Activated naive CD8-positive, alpha-beta T cell treated with anti-CD3 and anti-CD28 coated beads for 36 hours (primary cell): ENCODE data around the gene KCNIP4. TPM values are rescaled to one million over a fixed set of nuclear protein-coding genes. Genes with fewer than 3 reads are reported as not detected.

Experiments
- DNase-seq: peaks from one replicate; pipeline ENCODE4 v3.0.0; 2021
- H3K27ac Mint-ChIP-seq: one replicate; pipeline ENCODE4 v1.8.0; 2022; ENCODE audit warnings: mild to moderate bottlenecking, moderate library complexity, mixed read lengths
- H3K27me3 Mint-ChIP-seq: one replicate; pipeline ENCODE4 v1.8.0; 2022; ENCODE audit warnings: mild to moderate bottlenecking, mixed read lengths
- H3K36me3 Mint-ChIP-seq: one replicate; pipeline ENCODE4 v1.8.0; 2021; ENCODE audit warnings: mild to moderate bottlenecking, mixed read lengths
- H3K4me1 Mint-ChIP-seq: one replicate; pipeline ENCODE4 v1.8.0; 2021; ENCODE audit warnings: mixed read lengths
- H3K4me3 Mint-ChIP-seq: one replicate; pipeline ENCODE4 v1.8.0; 2022; ENCODE audit warnings: mild to moderate bottlenecking, moderate library complexity, mixed read lengths
- H3K9me3 Mint-ChIP-seq: one replicate; pipeline ENCODE4 v1.8.0; 2022; ENCODE audit warnings: mixed read lengths
- total RNA-seq, 2 experiments: library from RNA; stranded (reverse); gene quantifications; one replicate each; pipeline ENCODE4 v1.2.3, GENCODE V29; 2021

KCNIP4 gene
- total RNA-seq, 2 experiments from 2014 or later = not detected

DNA sequence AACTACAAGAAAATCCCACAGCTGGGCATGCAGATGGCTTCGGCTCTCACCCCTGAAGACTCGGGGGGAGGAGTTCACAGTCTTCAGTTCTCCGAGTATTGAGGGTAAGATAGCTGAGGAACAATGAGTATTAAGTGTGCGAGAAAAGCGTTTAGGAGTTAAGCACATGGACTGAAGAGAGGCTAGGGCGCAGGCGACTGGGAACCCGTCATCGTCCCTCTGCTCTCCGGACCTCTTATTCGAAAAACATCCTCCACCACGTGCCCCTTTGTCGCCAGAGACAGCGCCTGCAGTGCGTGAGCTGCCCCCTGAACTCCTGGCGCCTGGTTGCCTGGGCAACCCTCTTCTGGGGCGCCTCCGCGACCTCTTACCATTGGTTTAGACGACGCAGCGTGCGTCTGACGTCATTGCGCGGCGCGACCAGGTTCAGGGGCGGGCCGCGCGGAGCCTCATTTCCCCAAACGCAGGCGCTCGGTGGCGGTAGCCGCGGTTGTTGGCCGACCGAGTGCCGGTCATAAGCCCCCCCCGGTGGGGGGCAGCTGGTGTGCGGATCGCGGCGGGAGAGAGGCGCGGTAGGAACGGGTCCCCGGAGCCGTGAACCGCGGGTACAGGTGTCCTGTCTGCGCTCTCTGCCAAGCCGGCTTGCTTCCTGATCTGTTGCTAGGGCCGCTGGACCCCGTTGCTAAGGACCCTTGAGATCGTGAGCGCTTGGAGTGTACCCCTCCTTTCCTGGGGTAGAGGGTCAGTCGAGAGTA, 1248.4 kb downstream of the KCNIP4 start, which contains the start of gene PACRGL:
Gene PACRGL, plus strand, starts transcription at position 452 of the 755 bp plus-strand sequence. CDS start 4,024 bp downstream, outside the sequence.
- peak; percentile 93 for DNase-seq
- H3K27me3 Mint-ChIP-seq = no peaks in the 10 kb centered on the region
- peaks cover 26% of the 10 kb centered on the region for H3K4me1 Mint-ChIP-seq
- H3K36me3 Mint-ChIP-seq = peaks cover 7% of the 10 kb centered on the region
- H3K4me3 Mint-ChIP-seq = peak within 1 kb of the TSS; percentile 91
- no peaks in the 10 kb centered on the region for H3K9me3 Mint-ChIP-seq
- H3K27ac Mint-ChIP-seq = peak within 1 kb of the TSS; percentile 96

DNA sequence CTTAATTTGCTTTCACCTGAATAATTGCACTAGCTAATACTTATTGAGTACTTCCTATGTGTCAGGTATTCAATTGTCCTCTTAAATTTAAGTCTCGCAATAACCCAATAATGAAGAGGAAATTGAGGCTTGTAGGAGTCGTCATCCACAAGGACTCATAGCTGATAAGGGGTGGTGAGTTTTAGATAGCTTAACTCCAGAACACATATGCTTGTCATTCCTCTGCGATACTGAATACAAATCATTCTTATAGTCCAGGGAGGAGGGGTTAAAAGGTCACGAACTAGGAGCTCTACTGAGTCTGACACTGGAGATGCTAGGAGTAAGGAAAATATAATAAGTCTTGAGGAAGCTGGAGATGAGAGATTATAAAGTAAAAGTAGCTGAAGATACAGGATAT, 1249.8 kb downstream of the KCNIP4 start:
- Mint-ChIP-seq H3K4me1 (peaks cover 24% of the 10 kb centered on the region), H3K4me3 (peak overlapping the region; percentile 33), H3K9me3 (no peaks in the 10 kb centered on the region), H3K36me3 (peaks cover 1% of the 10 kb centered on the region), H3K27ac (no peak overlapping the region), H3K27me3 (no peaks in the 10 kb centered on the region)
- no peak for DNase-seq

DNA sequence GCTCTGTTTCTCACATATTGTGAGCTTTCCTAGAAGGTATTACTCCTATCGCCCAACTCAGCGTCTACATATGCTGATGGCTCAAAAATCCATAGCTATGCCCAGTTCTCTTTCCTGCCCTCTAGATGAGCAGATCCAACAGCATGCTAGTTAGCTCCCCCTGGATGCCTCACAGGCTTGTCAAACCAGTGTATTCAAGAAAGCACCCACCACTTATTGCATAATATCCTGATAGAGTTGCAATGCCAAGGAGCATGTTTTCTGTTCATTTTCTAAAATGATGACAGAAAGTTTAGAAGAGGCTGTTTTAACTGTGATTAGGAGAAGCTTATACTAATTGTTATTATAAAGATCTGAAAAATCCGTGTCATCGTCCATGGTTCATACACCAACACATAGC, 1250.2 kb downstream of the KCNIP4 start:
- Mint-ChIP-seq H3K27me3 (no peaks in the 10 kb centered on the region), H3K4me1 (peaks cover 21% of the 10 kb centered on the region), H3K4me3 (no peak overlapping the region), H3K9me3 (no peaks in the 10 kb centered on the region), H3K36me3 (no peaks in the 10 kb centered on the region), H3K27ac (no peak overlapping the region)
- DNase-seq = no peak

DNA sequence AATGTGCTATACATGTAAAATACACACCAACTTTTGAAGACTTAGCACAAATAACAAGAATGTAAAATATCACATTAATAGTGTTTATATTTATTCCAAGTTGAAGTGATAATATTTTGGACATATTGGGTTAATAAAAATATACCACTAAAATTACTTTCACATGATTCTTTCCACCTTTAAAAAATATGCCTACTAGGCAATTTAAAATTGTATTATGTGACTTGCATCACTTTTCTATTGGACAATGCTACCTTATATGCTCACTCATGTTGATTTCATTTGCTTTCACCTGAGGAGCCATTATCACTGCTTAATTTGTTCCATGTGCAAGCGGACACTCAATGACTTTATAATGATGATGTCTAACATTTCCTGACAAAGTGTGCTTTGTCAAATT, 1251.8 kb downstream of the KCNIP4 start:
- H3K27me3 Mint-ChIP-seq = no peaks in the 10 kb centered on the region
- no peak for DNase-seq
- H3K4me1 Mint-ChIP-seq = peaks cover 12% of the 10 kb centered on the region
- no peaks in the 10 kb centered on the region for H3K9me3 Mint-ChIP-seq
- H3K27ac Mint-ChIP-seq = no peak overlapping the region
- no peak overlapping the region for H3K4me3 Mint-ChIP-seq
- no peaks in the 10 kb centered on the region for H3K36me3 Mint-ChIP-seq

DNA sequence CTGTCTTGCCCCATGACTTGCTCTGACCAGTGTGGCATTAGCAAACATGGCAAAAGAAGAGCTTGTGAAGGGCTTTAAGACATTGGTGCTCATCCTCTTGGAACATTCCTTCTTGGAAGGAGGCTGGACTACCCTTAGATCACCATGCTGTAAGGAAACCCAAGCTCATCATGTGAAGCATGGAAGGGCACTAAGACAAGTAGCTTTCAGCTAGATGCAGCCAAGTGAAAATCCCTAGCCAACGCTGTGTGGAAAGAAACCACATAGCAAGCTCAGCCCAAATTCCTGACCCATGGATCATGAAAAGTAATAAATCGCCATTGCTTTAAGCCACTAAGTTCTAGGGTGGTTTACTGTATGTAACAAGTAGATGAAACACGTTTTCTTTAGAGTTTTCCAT, 1260.7 kb downstream of the KCNIP4 start:
- H3K27me3 Mint-ChIP-seq = peaks cover 10% of the 10 kb centered on the region
- H3K4me1 Mint-ChIP-seq = no peaks in the 10 kb centered on the region
- no peak for DNase-seq
- H3K9me3 Mint-ChIP-seq = no peaks in the 10 kb centered on the region
- no peaks in the 10 kb centered on the region for H3K36me3 Mint-ChIP-seq
- H3K4me3 Mint-ChIP-seq = no peak overlapping the region
- H3K27ac Mint-ChIP-seq = no peak overlapping the region

DNA sequence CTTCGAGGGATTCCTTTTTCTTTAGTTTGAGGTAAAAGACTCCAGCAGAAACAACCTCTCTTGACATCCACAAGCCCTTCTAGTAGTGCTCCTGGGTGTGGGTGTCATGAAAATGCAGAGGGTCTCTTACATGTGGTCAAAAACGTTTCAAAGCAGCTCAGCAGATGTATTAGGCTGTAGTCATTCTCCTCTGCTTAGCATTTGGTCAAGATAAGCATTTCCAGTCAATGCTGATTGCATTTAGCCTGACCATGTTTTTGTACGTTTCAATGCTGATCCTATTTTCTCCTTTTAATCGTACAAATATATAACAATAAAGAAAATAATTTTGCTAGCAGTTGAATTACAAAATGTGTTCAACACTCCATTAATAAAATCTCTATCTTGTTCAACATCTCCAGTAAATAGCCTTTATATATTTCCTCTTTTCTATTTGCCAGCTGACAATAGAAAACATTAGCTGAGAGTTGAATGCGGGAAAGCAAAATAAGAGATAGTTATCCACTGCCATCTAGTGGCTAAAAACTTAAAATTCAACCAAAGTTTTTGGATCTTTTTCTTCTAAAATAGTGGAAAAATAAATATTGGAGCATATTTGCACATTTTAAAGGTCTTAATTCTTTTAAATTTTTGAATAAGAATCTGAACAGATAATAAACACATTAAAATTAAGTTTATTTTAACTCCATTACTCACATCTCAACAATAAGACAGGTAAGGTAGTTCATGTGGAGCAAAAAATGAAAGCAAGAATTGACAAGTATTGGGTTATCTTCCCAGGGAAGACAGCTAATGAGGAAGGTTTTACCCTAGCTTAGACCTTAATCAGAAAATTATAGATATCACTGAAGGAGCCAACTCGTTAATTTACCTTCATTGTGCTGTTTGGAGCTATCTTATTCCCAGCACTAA, 1263.5 kb downstream of the KCNIP4 start:
- H3K27me3 Mint-ChIP-seq = peaks cover 14% of the 10 kb centered on the region
- no peak overlapping the region for H3K4me3 Mint-ChIP-seq
- DNase-seq = no peak
- no peaks in the 10 kb centered on the region for H3K4me1 Mint-ChIP-seq
- H3K9me3 Mint-ChIP-seq = no peaks in the 10 kb centered on the region
- no peak overlapping the region for H3K27ac Mint-ChIP-seq
- H3K36me3 Mint-ChIP-seq = no peaks in the 10 kb centered on the region

DNA sequence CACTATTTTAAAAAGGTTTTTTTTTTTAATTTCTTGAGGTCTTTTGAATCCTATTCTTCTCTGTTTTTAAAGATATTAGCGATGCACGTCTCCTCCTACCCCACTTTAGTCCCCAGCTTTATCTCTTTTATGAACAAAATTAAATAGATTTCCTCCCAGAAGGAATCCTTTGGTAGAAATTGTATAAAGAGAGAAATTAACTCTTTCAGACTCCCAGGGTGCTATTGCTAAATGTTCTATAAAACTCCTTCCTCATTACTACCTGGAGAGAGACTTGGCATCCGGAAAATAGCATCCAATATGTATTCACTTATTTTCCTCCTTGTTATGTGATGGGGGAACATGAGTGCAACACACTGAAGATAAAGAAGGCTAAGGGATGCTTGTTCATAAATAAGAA, 1264.8 kb downstream of the KCNIP4 start:
- Mint-ChIP-seq H3K4me3 (no peak overlapping the region), H3K4me1 (no peaks in the 10 kb centered on the region), H3K27me3 (peaks cover 12% of the 10 kb centered on the region), H3K27ac (no peak overlapping the region), H3K36me3 (no peaks in the 10 kb centered on the region), H3K9me3 (no peaks in the 10 kb centered on the region)
- DNase-seq = no peak

DNA sequence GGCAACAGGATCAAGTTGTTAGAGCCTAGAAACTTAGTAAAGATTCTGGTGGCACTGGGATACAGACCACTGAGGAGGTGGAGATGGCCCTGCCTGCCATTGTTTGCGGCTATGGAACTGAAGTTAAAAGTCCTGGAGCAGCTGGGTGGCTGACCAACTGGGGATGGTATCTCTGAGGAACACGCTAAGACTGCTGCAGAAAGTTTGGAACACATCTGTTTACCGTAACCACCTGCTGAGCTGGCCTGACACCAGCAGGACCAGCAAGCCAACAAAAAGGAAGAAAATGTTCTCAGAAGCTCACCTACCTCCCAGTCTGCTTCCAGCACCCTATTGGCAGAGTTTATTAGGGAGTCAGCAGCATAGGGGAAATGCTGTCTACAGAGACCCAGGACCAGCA, 1265.7 kb downstream of the KCNIP4 start:
- Mint-ChIP-seq H3K9me3 (no peaks in the 10 kb centered on the region), H3K4me1 (no peaks in the 10 kb centered on the region), H3K36me3 (no peaks in the 10 kb centered on the region), H3K4me3 (no peak overlapping the region), H3K27ac (no peak overlapping the region), H3K27me3 (peaks cover 18% of the 10 kb centered on the region)
- no peak for DNase-seq

DNA sequence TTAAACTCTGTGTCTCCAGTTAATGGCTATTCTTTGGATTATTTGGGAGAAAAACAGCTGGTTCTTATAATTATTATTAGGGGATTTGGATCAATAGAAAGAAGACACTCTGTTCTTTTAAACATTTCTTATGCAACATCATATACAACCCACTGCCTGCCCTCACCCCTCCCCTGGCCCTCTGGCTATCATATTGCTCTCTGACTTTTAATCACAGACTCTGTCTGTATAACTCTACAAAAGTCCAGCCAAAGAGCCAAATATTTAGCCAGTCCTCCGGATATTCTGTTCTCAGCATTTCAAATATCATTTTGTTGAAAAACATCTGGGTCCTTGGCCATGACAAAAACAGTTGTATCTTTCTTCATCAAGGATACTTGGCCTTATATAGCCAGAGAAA, 1267.3 kb downstream of the KCNIP4 start:
- Mint-ChIP-seq H3K27me3 (peaks cover 20% of the 10 kb centered on the region), H3K9me3 (no peaks in the 10 kb centered on the region), H3K36me3 (no peaks in the 10 kb centered on the region), H3K27ac (no peak overlapping the region), H3K4me1 (no peaks in the 10 kb centered on the region), H3K4me3 (no peak overlapping the region)
- DNase-seq = no peak

DNA sequence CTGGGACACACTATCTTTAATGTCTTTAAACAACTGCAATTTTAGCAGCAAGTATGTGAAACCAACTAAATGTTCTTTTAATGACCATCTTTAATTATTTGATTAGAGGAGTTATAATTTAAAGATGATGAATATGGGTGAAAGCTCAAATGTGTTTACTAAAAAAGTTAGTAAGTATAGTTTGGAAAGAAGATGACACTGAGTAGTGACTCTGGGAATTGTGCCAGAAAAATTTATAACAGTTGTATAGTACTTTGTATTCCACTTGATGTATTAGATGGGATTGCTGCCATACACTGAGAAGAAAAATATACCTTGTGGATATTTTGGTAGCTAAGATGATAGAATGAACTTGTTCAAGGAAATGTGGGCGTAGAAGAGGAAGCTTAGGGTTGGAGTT, 1267.8 kb downstream of the KCNIP4 start:
- Mint-ChIP-seq H3K4me3 (no peak overlapping the region), H3K27me3 (peaks cover 20% of the 10 kb centered on the region), H3K36me3 (no peaks in the 10 kb centered on the region), H3K4me1 (no peaks in the 10 kb centered on the region), H3K9me3 (no peaks in the 10 kb centered on the region), H3K27ac (no peak overlapping the region)
- DNase-seq = no peak

DNA sequence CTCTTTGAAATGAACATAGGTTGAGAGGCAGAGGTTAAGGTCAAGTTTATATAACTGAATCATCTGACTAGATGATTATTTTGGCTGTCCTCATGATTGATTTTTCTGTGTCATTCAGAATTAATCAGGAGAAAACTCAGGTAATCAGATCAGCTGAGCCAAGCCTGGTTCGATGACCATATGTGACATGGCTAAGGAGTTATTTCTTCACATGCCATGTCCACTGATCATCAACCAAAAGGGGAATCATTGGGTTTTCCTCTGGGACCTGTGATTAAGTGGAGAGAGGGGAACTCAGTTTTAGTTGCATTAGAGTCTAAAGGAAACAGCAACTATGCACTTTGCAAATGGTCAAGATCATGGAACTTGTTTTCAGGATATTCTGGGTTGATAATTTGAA, 1268.6 kb downstream of the KCNIP4 start:
- H3K27ac Mint-ChIP-seq = no peak overlapping the region
- peaks cover 20% of the 10 kb centered on the region for H3K27me3 Mint-ChIP-seq
- no peak overlapping the region for H3K4me3 Mint-ChIP-seq
- no peaks in the 10 kb centered on the region for H3K4me1 Mint-ChIP-seq
- DNase-seq = no peak
- H3K9me3 Mint-ChIP-seq = no peaks in the 10 kb centered on the region
- H3K36me3 Mint-ChIP-seq = no peaks in the 10 kb centered on the region
